Adrenal gland (tissue), 12 donors: ENCODE measurements around the gene C1orf174. TPM values are rescaled to one million over a fixed set of nuclear protein-coding genes. Genes with fewer than 3 reads are reported as not detected.

Experiments
- DNase-seq, 7 donors: peaks; one replicate each; pipeline ENCODE4 v3.0.0-alpha.2; 2019 to 2020
- H3K27ac ChIP-seq, 5 donors: fragments of 200-600 bp; sonication (generic) in 4 of 5; 1 replicate in 3 of 5; 2 replicates in 2 of 5; pipeline versions ENCODE4 v1.5.1 to v1.8.0; 2016 to 2020; ENCODE audit warnings: mild to moderate bottlenecking in 1 of 5
- H3K27me3 ChIP-seq: fragments of 200-600 bp; 2 replicates; pipeline ENCODE4 v1.8.0; 2021
- H3K36me3 ChIP-seq, 2 donors: fragments of 200-600 bp; replicated peaks in 1 of 2; 1 replicate in 1 of 2; 2 replicates in 1 of 2; pipeline versions ENCODE4 v1.5.1 to v1.8.0; 2018 to 2022
- H3K4me1 ChIP-seq, 2 donors: fragments of 200-600 bp; replicated peaks in 1 of 2; 1 replicate in 1 of 2; 2 replicates in 1 of 2; pipeline versions ENCODE4 v1.5.1 to v1.8.0; 2018 to 2021
- H3K4me3 ChIP-seq, 4 donors: fragments of 200-600 bp; sonication (generic) in 3 of 4; one replicate each; pipeline ENCODE4 v1.5.1; 2016 to 2018
- H3K9me3 ChIP-seq, 3 donors: fragments of 200-600 bp; sonication (generic) in 1 of 3; replicated peaks in 1 of 3; 1 replicate in 2 of 3; 2 replicates in 1 of 3; pipeline versions ENCODE4 v1.5.1 to v1.8.0; 2016 to 2021
- POLR2A ChIP-seq, 2 donors: fragments of 450-650 bp; IDR thresholded peaks; one replicate each; pipeline ENCODE4 v1.6.1; 2017; ENCODE audit warnings: antibody characterized with exemption in 2 of 2, mild to moderate bottlenecking in 2 of 2, moderate library complexity in 1 of 2
- WGBS, 4 donors: extraction: QIAGEN DNeasy Blood & Tissue Kit in 2 of 4; methylation state at CpG; one replicate each; pipeline versions ENCODE4 v1.1.5 to v1.1.7; 2013 to 2017; 5-methylcytosine and 5-hydroxymethylcytosine counted together
- intact Hi-C, 2 donors: fragments of 100-400 bp; cut with DNase I; formaldehyde crosslinking; loops; one replicate each; pipeline versions ENCODE4 v1.14.1 to v1.15.0; 2022 to 2023
- polyA plus RNA-seq, 3 donors: library from polyadenylated mRNA; stranded (reverse); fragments of 200-250 nt in 2 of 3; fragments of 350-450 nt in 1 of 3; fragmentation: Illumina TruSeq in 1 of 3; extraction: RNeasy Lipid Tissue Mini Kit (QIAGEN cat#74804) in 1 of 3; gene quantifications; one replicate each; pipeline ENCODE4 v1.2.3, GENCODE V29; 2013 to 2014
- total RNA-seq, 9 donors: library from RNA; depleted of rRNA in 4 of 9; stranded (reverse); fragments of >200 nt in 4 of 9; fragments of 120-200 nt in 1 of 9; fragmentation: NEBNext Ultra II Directional in 1 of 9; extraction: Animal tissue kit (Norgen Biotek cat#: 25700) in 1 of 9; gene quantifications; one replicate each; pipeline versions ENCODE4 v1.1.0 to v1.2.4, GENCODE V29; 2013 to 2023
- TF ChIP-seq, protein P1 (sequence below), 6 experiments: fragments of 450-650 bp in 4 of 6; fragments of 200-600 bp in 2 of 6; sonication (generic) in 1 of 6; IDR thresholded peaks; 1 replicate in 5 of 6; 2 replicates in 1 of 6; pipeline versions ENCODE4 v1.5.1 to v1.8.0; 2016 to 2021; ENCODE audit warnings: antibody characterized with exemption in 6 of 6, mild to moderate bottlenecking in 2 of 6, moderate library complexity in 1 of 6
- donor health status: healthy with polysubstance abuse.
- donor health status: Bipolar disorder and iron deficiency.
- donor health status: DM: yes; HTN: yes; CAD: no.
- donor health status: DM: no; HTN: no; CAD: no.
- donor health status: DM: no; HTN: no; CAD: no.
- donor health status: DM: yes; HTN: yes; CAD: no.

Gene C1orf174
- total and polyA plus RNA-seq, 12 donors = 11.5 to 28.0 (median 19.0) TPM

DNA sequence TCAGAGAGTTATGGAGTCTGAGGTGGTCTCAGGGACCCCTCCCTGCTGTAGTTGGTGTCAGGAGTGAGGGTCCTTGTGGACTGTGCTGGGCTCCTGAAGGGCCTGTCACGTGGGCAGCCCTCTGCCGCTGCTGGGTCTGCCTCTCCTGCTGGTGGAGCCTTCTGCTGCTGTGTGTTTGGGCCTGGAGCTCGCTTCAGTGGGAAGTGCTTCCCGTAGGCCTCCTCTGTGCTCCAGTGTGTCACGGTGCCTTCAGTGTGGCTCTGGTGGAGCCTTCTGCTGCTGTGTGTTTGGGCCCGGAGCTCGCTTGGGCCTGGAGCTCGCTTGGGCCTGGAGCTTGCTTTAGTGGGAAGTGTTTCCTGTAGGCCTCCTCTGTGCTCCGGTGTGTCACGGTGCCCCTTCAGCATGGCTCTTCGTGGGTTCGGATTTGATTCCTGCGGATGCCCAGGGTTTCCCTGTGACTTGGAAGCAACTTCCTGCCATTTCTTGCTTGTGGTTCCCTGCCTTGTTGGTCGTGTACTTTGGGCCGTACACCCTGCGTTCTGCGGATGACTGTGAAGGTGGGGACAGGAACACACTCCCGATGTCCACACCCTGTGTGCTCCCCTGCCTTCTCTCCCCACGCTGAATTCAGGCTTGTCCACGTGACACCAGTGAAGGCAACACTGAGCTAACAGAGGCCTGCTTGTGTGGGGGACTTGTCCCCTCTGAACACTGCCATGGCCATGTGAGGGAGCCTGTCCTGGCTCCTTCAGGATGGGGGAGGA, 19.5 kb downstream of the C1orf174 start:
- H3K4me1 ChIP-seq = no peaks in the 10 kb centered on the region
- peaks cover 0 to 7% of the 10 kb centered on the region in 2 donors for H3K36me3 ChIP-seq
- no peak for DNase-seq
- no peak overlapping the region for H3K4me3 ChIP-seq
- WGBS, 4 donors = 77 to 93% (median 89%) methylated on average over 10 to 20 of the region's 20 CpGs
- H3K27me3 ChIP-seq = no peaks in the 10 kb centered on the region
- peaks cover 0 to 7% (median 0%) of the 10 kb centered on the region in 3 donors for H3K9me3 ChIP-seq
- intact Hi-C loops = no loop called here
- TF ChIP-seq, protein P1, sequence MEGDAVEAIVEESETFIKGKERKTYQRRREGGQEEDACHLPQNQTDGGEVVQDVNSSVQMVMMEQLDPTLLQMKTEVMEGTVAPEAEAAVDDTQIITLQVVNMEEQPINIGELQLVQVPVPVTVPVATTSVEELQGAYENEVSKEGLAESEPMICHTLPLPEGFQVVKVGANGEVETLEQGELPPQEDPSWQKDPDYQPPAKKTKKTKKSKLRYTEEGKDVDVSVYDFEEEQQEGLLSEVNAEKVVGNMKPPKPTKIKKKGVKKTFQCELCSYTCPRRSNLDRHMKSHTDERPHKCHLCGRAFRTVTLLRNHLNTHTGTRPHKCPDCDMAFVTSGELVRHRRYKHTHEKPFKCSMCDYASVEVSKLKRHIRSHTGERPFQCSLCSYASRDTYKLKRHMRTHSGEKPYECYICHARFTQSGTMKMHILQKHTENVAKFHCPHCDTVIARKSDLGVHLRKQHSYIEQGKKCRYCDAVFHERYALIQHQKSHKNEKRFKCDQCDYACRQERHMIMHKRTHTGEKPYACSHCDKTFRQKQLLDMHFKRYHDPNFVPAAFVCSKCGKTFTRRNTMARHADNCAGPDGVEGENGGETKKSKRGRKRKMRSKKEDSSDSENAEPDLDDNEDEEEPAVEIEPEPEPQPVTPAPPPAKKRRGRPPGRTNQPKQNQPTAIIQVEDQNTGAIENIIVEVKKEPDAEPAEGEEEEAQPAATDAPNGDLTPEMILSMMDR (IDR thresholded peaks at IDR 0.05) = no peak
- TF ChIP-seq POLR2A (IDR thresholded peaks at IDR 0.05) = no peak
- no peak overlapping the region for H3K27ac ChIP-seq

- no peak for TF ChIP-seq POLR2A (IDR thresholded peaks at IDR 0.05)
- TF ChIP-seq, protein P1 (IDR thresholded peaks at IDR 0.05) = no peak
- Histone ChIP-seq H3K27me3 (no peaks in the 10 kb centered on the region), H3K4me1 (no peaks in the 10 kb centered on the region), H3K27ac (no peak overlapping the region), H3K36me3 (peaks cover 0 to 10% of the 10 kb centered on the region in 2 donors), H3K9me3 (peaks cover 0 to 7% (median 0%) of the 10 kb centered on the region in 3 donors), H3K4me3 (no peak overlapping the region)
- 70 to 84% (median 74%) methylated on average over 8 to 9 of the region's 9 CpGs for WGBS, 4 donors
- intact Hi-C loops = no loop called here
- no peak for DNase-seq
These were observed 20.2 kb downstream of the C1orf174 start for GRCh38 chr1:3879787-3880428.

DNA sequence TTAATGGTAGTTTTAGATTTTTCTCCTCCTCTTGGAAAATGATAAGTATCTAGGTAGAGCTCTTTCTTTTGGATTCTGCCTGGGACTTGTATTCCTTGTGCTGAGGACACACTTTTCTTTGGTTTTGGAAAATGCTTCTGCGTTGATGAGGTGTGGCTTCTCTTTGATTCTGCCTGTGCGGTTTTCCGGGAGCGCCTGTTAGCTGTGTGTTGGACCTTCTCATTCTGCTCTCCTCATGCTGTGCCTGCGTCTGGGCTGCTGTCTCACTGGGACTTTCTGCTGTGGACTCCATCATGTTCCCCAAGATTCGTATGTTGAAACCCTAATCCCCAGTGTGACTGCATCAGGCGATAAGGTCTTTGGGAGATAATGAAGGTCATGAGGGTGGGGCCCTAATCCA, 21.0 kb downstream of the C1orf174 start:
- H3K27ac ChIP-seq = no peak overlapping the region
- peaks cover 0 to 7% (median 0%) of the 10 kb centered on the region in 3 donors for H3K9me3 ChIP-seq
- DNase-seq = no peak
- H3K4me1 ChIP-seq = no peaks in the 10 kb centered on the region
- TF ChIP-seq, protein P1 (IDR thresholded peaks at IDR 0.05) = no peak
- TF ChIP-seq POLR2A (IDR thresholded peaks at IDR 0.05) = no peak
- peaks cover 0 to 11% of the 10 kb centered on the region in 2 donors for H3K36me3 ChIP-seq
- WGBS, 4 donors = 95 to 98% (median 98%) methylated on average over 7 of the region's 7 CpGs
- intact Hi-C loops = no loop called here
- H3K27me3 ChIP-seq = no peaks in the 10 kb centered on the region
- no peak overlapping the region for H3K4me3 ChIP-seq

- Histone ChIP-seq H3K4me3 (no peak overlapping the region), H3K4me1 (no peaks in the 10 kb centered on the region), H3K9me3 (peaks cover 0 to 7% (median 0%) of the 10 kb centered on the region in 3 donors), H3K27ac (no peak overlapping the region), H3K27me3 (no peaks in the 10 kb centered on the region), H3K36me3 (peaks cover 0 to 19% of the 10 kb centered on the region in 2 donors)
- TF ChIP-seq, protein P1 (IDR thresholded peaks at IDR 0.05) = no peak
- TF ChIP-seq POLR2A (IDR thresholded peaks at IDR 0.05) = no peak
- no peak for DNase-seq
- intact Hi-C loops = no loop called here
- WGBS, 4 donors = 87 to 95% (median 93%) methylated on average over 8 to 16 of the region's 16 CpGs
These were observed 23.4 kb downstream of the C1orf174 start for GRCh38 chr1:3876716-3877115.
